HG03460 (cell line): ENCODE data around the gene NYAP2.

Experiments
- ATAC-seq: cut with Tn5 transposase; IDR thresholded peaks from one replicate; pipeline ENCODE4 v1.9.1; 2021; ENCODE audit not compliant: unreplicated experiment

The NYAP2 gene

DNA sequence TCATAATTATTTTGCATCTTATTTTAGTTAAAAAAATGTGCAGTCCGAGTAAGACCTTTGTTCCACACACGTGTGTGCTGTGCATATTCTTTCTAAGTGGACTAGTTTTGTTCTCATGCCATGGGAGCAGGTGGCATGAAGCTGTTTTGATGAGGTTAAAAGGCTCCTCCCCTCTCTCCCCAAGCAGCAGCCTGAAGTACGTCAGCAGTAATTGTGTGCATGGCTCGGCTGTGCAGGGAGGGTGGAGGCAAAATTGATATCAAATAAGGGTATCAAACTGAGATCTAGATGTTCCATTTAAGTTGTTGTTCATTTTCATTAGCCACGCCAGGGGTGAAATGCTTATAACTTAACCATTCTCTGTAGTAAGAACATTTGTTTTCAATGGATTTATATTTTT, at the start of gene NYAP2:
TSS of gene NYAP2 (plus strand) at position 207 of the 400 bp plus-strand sequence. CDS start 9,171 bp downstream, outside the sequence.
- no peak for ATAC-seq

DNA sequence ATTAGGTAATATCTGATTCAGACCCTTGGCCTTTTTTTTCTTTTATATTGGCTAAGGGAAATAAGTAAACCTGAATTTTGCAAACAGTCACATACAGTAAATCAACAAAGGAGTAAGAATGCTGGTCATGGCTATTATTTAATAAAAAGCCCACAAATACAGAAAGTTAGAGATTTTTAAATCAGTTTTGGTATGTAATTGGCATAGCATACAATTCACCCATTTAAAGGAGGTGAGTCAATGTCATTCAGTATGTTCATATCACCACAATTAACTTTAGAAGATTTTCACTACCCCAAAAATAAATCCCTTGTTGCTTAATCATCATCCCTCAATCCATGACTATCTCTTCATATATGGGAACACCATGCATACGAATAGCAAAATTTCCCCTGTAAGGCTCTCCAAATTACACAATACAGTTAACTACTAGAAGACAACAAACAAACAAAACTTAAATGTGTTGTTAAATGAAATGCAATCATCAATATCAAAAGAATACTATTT, 45.9 kb upstream of the NYAP2 start:
- ATAC-seq, result no peak

DNA sequence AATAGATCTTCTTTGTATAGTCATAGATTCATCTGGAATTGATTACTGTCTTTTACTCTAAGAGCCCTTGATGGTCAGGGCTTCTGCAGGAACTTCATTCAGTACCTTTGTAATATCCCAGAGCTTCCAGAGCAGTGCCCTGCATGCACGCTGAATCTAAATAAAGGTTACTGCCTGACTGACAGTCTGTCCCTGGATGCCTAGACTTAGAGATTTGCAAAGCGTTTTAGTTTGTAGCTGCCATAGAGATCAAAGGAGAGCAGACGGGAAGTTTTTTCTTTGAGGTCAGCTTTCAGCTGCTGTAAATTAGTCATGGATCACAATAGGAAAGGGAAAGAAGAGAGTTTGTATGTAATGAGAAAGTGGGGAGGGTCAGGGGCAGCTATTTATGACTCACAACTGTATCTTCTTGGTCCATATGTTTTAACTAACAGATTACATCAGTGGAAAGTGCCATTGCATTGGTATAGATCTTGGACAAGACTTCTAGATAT, 45.2 kb upstream of the NYAP2 start:
- no peak for ATAC-seq

DNA sequence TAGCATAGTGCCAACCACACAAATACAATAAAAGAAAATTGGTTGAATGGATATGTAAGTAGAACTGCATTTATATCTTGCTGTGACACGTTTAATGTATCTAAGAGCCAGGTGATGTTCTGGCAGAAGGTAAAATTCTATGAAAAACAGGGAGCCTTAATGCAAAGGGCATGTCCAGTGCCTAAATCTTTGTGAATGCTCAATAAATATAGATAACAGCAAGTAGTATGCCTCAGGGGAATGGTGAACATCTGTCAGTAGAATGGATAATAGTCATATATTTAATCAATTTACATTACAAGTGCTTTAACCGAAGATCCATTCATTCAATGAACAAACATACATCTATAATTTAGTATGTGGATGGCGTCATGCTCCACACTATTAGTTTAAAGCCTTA, 43.7 kb upstream of the NYAP2 start:
- no peak for ATAC-seq

DNA sequence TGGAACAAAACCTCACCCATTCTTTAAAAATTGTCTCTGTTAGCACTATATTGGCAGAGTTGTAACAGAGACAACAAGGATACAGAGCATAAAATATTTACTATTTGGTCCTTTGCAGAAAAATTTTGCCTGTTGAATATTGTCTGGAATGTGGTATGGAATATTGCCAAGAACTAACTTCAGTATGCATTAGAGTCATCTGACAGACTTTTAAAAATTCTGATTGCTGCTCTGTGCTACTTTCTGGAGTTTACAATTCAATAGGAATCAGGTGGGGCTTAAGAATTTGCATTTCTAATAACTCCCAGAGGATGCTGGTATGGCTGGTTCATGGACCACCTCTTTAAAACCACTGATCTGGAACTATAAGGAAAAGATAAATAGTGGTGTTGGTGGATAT, 32.8 kb upstream of the NYAP2 start:
- ATAC-seq, result no peak

DNA sequence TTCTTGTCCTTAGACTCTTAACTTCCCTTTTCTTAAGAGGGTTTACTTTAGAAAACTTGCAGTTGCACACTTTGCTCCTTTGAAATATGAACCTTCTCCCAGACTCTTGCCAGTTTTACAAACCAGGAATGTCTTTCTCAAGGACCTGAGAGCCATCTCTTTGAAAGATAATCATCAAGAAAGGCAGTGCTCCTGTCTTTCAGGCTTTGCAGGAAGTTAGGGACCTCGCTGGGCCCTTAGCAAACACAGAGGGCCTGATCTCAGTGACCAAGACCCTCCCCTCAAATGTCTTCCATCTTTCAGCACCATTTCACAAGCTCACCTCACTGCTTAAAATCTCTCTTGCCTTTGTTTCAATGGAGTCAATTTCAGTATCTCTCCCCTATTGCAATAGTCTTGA, 32.0 kb upstream of the NYAP2 start:
- ATAC-seq, result no peak

DNA sequence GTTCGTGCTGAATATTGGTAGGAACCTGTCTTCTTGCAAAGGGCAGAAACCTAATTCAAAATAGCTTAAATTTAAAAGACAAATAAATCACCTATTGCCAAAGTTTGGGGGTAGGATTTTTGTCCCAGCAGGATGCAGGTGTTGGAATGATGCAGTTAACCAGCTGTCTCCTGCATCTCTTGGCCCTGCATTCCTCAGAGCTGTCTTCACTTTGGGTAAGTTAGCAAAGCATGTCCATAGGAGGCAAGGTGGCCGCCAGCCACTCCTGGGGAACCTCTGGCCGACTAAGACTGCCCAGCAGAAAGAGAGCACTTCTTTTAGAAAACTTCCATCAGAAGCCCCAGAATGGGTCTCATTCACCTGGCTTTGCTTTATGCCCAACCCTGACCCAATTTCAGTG, 20.5 kb upstream of the NYAP2 start:
- ATAC-seq, result no peak

DNA sequence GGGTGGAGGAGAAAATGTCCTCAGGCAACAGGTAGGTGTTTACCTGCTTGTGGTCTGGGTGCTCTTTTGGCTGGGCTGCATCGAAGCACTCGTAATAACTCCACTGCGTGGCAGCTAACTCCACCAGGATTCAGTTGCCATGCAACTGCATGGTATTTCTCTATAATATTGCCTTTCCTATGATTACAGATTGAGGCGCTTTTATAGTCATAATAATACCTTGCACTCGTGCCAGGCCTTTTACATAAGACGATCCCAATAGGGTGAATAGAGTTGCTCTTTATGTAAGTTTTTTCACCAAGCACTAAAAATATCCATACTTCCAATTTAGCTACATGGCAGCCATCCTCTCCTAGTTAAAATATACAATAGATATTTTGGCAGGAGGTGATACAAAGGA, 19.7 kb upstream of the NYAP2 start:
- ATAC-seq, result no peak

DNA sequence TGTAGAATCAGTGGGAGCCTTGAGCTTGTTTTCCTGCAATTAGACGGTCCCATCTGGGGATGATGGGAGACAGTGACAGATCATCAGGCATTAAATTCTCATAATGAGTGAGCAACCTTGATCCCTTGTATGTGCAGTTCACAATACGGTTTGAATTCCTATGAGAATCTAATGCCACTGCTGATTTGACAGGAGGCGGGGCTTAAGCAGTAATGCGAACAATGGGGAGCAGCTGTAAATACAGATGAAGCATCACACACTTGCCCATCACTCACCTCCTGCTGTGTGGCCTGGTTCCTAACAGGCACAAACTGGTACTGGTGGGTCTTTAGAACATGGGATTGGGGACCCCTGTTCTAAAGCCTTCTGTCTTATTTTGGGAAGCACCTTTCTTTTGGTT, 17.9 kb upstream of the NYAP2 start:
- no peak for ATAC-seq

DNA sequence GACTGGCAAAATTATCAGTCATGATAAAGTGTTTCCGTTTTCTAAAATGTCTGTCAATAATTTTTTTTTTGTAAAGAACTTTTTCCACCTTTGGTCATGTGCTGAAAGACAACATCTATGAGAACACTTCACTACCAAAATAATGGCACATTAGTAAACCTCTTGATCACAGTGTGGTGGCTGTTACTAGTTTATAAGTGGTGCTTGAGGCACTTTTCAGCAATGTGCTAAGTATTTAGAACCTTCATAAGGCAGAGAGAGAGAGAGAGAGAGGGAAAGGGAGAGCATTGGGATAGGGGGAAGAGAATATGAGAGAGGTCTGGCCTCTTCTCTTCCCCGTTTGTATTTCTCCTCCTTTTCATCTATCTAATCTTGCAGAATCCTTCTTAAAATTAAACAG, 1.1 kb upstream of the NYAP2 start:
- ATAC-seq, result no peak

DNA sequence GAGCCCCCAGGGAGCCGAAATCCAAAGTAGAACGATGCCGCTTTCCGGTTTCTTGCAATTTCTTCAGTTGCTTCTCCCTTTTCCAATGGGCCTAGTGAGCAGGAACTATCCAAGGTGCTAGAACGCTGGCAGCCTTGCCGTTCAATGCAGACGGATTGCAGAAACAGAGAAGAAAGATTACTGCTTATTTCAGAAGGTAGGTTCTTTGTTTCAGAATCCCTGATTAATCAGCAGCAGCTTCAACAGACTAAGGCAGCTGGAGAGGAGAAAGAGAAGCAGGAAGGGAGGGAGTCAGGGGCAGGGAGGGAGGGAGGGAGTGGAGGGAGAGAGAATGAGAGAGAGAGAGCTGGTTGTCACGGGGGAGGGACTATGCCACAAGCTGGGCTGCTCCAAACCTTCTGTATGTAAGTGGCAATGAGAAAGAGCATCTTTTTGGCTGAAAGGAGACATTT, 576 bp downstream of the NYAP2 start:
- ATAC-seq, result no peak

DNA sequence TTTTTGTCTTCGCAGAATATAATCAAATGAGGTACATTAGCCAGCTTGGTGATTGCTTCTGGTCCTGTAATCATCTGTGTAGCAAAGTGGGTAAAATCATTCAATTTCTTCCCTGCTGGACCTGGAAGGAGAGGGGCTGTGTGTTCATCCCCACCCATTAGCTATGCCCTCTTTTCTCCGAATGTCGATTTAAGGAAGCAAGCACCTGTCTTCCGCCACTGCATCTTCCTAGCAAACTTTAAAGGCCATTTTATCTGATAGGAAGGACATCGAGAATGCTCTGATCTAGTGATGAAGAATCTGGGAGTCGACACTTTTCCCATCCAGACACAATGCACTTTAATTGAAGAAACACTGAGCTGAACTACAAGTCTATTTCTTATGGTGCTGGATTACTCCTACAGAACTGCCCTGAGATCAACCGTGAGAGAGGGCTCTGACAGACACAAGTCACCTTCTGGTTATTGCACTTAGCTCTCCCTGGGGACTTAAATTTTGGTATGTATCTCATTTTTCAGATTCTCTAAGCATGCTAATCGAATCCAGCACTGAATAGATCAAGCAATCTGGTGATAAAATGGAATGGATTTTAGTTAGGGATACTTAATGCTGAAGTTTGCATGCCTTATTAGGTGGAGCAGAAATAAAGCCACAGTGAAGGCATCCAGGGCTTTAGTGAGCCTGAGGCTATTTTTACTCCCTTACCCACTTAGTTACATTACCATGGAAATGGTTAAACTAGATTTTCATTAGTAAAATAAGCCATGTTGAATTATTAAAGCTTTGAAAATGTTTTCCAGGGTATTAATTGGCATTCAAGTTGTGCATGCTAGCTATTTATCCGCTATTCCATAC, 1.3 kb downstream of the NYAP2 start:
- ATAC-seq, result no peak

DNA sequence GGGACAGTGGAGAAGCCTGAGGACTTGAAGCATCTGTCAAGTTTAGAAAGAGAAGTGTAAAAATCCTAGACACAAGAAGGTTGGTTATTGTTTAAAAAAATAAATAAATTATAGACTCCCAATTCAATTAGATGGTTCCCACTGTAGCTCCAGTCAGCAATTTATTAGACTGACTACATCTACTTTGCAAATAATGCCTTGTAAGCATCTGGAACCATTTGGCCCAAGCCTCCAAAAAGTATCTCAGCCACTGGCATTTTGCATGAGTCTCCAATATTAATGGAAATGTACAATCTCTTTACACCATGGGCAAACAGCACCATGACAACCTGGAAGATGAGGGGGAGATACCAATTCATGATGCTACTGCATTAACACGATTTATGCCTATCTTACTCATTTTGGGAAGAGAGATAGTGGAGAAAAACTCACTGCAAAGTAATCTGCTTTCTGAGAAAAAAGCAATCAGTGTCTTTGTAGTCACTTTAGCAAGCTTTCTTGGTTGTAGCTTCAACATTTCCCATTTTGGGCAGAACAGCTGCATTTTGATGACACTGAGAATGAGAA, 2.8 kb downstream of the NYAP2 start:
- ATAC-seq, result no peak

DNA sequence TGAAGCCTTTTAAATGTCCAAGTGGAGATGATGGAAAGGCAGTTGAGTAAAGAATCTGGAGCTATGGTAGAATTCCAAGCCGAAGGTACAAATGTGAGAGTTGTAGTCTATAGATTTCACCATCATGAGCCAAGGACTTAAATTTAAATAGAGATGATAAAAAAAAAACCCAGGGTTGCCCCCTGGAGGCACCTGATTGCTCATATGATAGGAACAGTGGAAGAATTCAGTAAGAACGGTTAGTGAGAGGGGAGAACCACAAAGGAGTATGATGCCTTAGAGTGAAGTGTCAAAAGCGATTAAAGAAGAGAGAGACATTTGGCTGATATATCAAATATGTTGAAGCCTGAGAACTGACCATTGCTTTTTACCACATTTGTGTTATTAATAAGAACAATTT, 11.9 kb downstream of the NYAP2 start:
- ATAC-seq, result no peak

DNA sequence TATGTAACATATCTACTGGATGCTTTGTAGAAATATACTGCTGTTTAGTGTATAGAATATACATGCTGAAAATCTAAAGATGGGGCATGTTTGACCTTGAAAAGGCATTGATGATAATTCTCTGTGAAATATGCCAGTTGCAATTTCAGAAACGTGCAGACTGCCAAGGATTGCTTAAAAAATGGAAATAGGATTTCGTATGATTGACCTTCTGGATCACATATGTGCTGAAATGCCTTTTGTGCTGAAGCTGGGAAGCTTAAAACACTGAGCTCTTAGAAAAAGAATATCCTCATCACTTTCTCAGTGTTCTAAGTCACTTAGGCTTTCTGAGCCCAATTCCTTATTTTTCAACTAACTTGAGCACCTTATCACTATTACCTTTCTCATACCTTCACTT, 14.3 kb downstream of the NYAP2 start:
- ATAC-seq, result no peak

DNA sequence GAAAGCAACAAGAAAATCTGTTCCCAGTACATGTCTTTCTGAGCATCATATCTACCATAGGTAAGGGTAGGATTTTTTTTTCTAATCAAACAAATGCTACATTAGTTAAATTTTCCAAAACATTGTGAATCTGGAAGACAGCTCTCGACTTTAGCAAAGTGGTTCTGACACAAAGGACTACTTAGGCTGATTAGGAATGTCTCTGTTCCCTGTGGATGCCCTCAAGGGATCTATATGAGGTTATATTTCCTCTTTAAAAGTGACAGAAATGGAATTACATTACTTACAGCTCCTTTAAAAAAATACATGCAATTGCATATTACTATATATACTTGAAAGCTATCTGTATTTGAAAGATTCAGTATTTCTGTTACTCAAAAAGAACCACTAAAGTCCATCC, 15.4 kb downstream of the NYAP2 start:
- ATAC-seq, result no peak

DNA sequence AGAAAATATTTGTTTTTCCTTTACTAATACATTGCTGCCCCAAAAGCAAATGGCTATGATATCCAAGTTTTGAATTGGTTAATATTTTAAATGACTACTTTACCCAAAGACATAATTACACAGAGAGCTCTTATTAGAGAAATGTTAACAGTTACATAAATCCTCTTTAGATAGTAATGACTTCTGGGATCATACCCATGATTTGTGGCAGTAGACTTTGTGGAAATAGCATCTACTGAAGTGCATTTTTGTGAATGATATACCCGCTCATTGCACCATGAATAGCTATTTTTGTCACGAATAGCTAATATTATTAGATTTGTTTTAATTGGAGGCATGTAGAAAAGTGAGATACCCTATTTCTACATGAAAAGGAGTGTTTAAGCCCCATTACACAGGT, 15.8 kb downstream of the NYAP2 start:
- ATAC-seq, result no peak

DNA sequence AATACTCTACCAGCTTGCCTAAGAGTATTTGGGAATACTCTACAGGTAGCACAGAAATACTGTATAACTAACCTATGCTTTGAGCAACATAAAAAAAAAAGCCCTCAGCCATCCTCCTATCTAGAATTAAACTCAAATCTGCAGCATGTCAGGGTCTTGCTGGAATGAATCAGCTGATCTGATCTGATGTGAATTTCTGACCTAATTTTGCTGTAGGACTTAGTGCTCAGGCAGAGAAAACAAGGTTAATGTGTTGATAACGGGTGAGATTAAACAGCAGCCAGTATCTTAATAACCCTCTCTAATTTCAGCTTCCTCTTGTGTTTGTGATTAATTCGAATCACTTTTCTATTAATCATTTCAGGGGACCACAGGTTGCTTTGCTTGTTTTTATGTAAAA, 16.3 kb downstream of the NYAP2 start:
- ATAC-seq, result no peak

DNA sequence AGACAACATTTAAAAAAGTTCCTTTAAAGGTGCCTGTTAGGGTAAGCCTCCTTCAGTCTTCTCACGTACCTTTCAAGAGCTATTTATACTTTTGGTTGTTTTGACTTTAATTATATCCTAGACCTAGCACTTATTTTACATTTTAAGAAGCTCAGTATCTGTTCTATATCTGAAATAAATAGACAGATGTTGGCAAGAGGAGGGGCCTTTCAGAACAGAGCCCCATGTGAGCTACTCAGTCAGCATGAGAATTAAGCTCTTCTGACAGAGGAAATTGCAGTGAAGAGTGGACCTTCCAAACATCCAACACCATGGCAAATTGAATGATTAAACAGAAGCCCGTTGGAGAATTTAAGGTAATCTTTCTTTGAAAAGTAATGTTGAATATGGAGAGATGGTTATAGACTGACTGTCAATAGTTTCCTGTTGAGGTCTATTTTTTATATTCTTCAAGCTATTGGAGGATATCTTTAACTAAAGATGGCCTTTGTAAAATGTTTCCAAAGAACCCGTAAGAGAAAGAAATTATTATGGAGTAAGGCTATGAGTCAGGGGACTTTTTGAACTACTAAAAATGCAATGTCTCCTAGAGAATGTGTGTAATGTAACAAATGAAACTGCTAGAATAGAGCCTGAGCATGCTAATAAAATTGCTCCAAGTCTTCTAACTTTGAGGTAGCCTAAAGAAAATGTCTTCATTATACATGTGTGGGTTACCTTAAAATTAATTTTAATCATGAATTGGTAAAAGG, 17.3 kb downstream of the NYAP2 start:
- no peak for ATAC-seq

DNA sequence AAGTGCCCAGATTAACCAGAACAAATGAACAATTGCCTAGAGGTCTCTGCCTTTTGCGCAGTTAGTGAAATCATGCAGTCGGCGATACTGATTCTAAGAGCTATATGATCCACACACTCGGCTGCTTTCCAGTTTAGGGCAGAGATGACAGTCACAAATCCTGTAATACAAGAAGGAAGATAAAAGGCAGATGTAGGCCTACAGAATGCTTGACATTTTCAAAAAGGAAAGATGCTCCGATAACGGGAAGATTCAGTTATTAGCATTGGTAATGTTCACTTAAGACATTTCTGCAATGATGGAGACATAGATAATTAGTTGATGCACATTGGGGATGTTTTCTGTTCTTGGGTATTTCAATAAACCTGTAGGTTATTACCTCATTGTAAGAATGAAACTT, 19.5 kb downstream of the NYAP2 start:
- ATAC-seq, result no peak

DNA sequence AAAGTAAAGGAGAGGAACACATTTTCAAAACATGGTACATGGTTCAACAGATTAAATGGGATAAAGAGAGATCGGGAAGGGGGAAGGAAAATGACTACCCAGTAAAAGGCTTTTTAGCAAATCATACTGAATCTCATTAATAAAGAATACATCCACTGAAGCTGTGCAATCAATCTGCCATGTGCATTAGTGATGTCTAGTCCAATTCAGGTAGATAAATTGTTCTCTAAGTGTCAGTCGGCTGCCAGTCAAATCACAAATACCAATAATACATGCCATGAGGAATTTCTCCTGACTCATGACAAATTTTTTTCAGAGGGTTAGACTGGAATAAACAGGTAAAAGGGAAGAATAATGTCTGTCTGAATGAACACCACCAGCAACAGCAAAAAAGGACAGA, 22.6 kb downstream of the NYAP2 start:
- no peak for ATAC-seq

DNA sequence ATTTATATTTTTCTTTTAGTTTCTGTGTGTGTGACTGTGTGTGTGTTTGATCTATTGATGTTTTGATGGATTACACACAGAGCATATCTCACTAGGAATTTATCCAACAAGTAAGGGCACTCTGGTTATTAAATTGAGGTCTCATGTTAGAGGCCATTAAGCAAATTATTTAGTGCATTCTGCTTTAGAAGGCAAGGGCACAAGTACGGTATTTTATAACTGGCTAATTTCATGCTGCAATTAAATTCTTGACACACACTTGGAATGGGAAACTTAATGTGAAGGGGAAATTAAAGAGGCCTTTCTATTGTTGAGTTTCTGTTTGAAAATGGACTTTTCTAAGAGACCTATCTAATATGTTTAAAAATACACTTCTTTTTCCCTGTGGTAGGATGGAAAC, 25.8 kb downstream of the NYAP2 start:
- no peak for ATAC-seq
